Measurements from ENCODE around the gene COA8.

The COA8 gene

DNA sequence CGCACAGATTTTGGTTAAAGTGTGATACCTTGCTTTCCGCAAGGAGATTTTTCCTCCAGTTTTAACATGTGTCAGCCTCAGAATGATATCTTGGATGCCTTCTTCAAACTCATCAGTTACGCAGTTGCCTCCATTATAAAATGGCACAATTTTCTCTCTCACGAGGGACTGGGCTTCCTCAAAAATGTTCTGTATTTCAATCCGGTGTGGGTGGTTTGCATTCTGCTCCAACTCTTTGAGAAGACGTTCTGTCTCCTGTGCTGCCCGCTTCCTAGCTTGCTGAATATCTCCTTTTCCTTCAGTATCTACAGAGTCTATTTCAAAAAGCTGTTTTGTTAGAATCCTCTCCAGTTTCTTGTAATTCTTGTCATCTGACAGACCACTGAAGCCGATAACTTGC lies 2.1 kb upstream of the COA8 start:
- Histone ChIP-seq H3K4me3 (ENCODE audit: low read depth in 1 of 5, low read length in 5 of 5) (peak overlapping the region in 3 of 5 donors; percentile 7 to 91 (median 81)), H3K9ac (ENCODE audit: low read length in 5 of 5) (peak overlapping the region in 4 of 5 donors; percentile 87 to 96 (median 90)), H3K9me3 (ENCODE audit: control insufficient read depth in 5 of 5, low read length in 5 of 5) (no peaks in the 10 kb centered on the region), H3K4me1 (ENCODE audit: control insufficient read depth in 5 of 5, insufficient read depth in 5 of 5, low read length in 5 of 5) (peaks cover 23 to 71% (median 66%) of the 10 kb centered on the region in 5 donors), H3K27ac (ENCODE audit: low read depth, low read length) (peak overlapping the region; percentile 98), H3K36me3 (ENCODE audit: control insufficient read depth in 5 of 5, insufficient read depth in 5 of 5, low read length in 5 of 5) (peaks cover 0 to 22% (median 15%) of the 10 kb centered on the region in 5 donors), H3K27me3 (ENCODE audit: control insufficient read depth in 5 of 5, insufficient read depth in 4 of 5, low read length in 5 of 5) (no peaks in the 10 kb centered on the region)

DNA sequence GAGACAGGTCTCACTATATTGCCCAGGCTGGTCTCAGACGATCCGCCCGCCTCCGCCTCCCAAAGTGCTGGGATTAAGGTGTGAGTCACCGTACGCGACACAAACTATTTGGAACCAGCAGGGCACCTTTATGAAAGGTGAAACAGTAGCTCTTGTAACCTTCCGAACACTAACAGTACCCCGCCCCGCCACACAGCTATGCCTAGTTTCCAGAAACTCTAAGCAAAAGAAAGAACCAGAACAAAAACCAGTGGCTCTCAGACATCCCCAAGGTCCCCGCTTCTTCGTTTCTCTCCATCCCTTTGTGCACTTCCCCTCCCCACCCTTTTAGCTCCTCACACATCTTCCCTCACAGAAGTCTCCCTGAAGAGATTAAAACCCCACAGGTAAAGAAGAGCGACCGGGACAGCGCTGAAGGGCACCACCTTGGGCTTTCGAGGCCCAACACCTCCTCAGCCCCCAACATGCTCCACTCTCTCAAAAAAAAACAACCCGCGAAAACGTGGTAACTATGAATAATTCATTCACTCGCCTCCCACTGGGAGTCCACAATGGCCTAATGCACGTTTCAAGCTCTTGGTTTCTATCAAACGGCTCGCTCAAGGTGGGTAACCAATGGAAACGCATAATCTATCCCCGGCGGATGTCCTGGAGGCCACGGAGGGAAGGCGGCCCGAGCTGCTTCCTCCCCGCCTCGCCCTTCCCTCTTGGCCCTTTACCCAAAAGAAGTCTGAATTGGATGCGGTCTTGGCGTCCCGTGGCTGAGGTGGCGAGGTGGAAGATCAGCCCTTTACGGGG lies 1.2 kb upstream of the COA8 start:
- Histone ChIP-seq H3K27me3 (ENCODE audit: control insufficient read depth in 5 of 5, insufficient read depth in 4 of 5, low read length in 5 of 5) (no peaks in the 10 kb centered on the region), H3K27ac (ENCODE audit: low read depth, low read length) (peak overlapping the region; percentile 98), H3K4me1 (ENCODE audit: control insufficient read depth in 5 of 5, insufficient read depth in 5 of 5, low read length in 5 of 5) (peaks cover 23 to 71% (median 66%) of the 10 kb centered on the region in 5 donors), H3K9me3 (ENCODE audit: control insufficient read depth in 5 of 5, low read length in 5 of 5) (no peaks in the 10 kb centered on the region), H3K9ac (ENCODE audit: low read length in 5 of 5) (peak overlapping the region; percentile 87 to 96 (median 88)), H3K4me3 (ENCODE audit: low read depth in 1 of 5, low read length in 5 of 5) (peak overlapping the region; percentile 81 to 95 (median 91)), H3K36me3 (ENCODE audit: control insufficient read depth in 5 of 5, insufficient read depth in 5 of 5, low read length in 5 of 5) (peaks cover 0 to 25% (median 15%) of the 10 kb centered on the region in 5 donors)

DNA sequence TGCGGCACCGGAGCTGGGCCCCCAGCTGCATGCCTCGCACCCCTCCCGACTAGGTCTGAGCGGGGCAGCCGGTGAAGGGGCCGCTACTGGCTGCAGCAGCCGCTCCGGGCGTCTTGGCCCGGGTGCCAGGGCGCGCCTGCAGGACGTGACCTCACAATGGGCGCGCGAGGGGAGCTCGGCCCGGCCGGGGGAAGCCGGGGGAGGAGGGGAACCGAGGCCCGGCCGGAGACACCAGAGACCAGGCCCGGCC lies 656 bp upstream of the COA8 start:
- H3K9ac ChIP-seq (ENCODE audit: low read length in 5 of 5): peak overlapping the region; percentile 87 to 96 (median 88)
- peaks cover 0 to 26% (median 15%) of the 10 kb centered on the region in 5 donors for H3K36me3 ChIP-seq (ENCODE audit: control insufficient read depth in 5 of 5, insufficient read depth in 5 of 5, low read length in 5 of 5)
- peaks cover 23 to 66% (median 63%) of the 10 kb centered on the region in 5 donors for H3K4me1 ChIP-seq (ENCODE audit: control insufficient read depth in 5 of 5, insufficient read depth in 5 of 5, low read length in 5 of 5)
- no peaks in the 10 kb centered on the region for H3K27me3 ChIP-seq (ENCODE audit: control insufficient read depth in 5 of 5, insufficient read depth in 4 of 5, low read length in 5 of 5)
- H3K9me3 ChIP-seq (ENCODE audit: control insufficient read depth in 5 of 5, low read length in 5 of 5): no peaks in the 10 kb centered on the region
- H3K27ac ChIP-seq (ENCODE audit: low read depth, low read length): peak overlapping the region; percentile 98
- peak overlapping the region; percentile 81 to 95 (median 91) for H3K4me3 ChIP-seq (ENCODE audit: low read depth in 1 of 5, low read length in 5 of 5)

DNA sequence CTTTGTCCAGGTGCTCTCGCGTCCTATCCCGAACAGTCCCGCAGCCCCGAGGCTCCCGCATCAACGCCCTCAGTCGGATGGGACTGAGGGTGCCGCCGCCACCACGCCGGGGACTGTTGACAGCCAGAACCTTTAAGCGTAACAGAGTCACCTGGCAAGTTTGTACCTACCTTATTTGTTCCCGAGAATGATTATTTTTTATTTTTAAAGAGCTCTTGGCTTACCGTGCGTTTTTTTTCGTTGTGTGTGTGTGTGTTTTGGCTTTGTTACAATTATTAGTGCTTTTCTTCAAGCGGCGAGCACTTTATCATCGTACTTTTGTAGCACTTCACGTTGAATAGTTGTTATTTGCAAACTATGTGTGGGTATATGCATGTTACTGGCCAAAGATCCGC lies 463 bp downstream of the COA8 start:
- no peaks in the 10 kb centered on the region for H3K9me3 ChIP-seq (ENCODE audit: control insufficient read depth in 5 of 5, low read length in 5 of 5)

GRCh38 chr14:103563844-103564505 lies 1.2 kb downstream of the COA8 start:
- H3K9ac ChIP-seq (ENCODE audit: low read length in 5 of 5): peak overlapping the region in 4 of 5 donors; percentile 88 to 96 (median 92)
- peak overlapping the region; percentile 81 to 95 (median 91) for H3K4me3 ChIP-seq (ENCODE audit: low read depth in 1 of 5, low read length in 5 of 5)
- H3K4me1 ChIP-seq (ENCODE audit: control insufficient read depth in 5 of 5, insufficient read depth in 5 of 5, low read length in 5 of 5): peaks cover 18 to 55% (median 51%) of the 10 kb centered on the region in 5 donors
- peak overlapping the region; percentile 98 for H3K27ac ChIP-seq (ENCODE audit: low read depth, low read length)
- H3K36me3 ChIP-seq (ENCODE audit: control insufficient read depth in 5 of 5, insufficient read depth in 5 of 5, low read length in 5 of 5): peaks cover 0 to 18% (median 10%) of the 10 kb centered on the region in 5 donors
- H3K27me3 ChIP-seq (ENCODE audit: control insufficient read depth in 5 of 5, insufficient read depth in 4 of 5, low read length in 5 of 5): no peaks in the 10 kb centered on the region
- H3K9me3 ChIP-seq (ENCODE audit: control insufficient read depth in 5 of 5, low read length in 5 of 5): no peaks in the 10 kb centered on the region

More for the DNA sequence above, 463 bp downstream of the COA8 start:
- Histone ChIP-seq H3K36me3 (ENCODE audit: control insufficient read depth in 5 of 5, insufficient read depth in 5 of 5, low read length in 5 of 5) (peaks cover 0 to 23% (median 15%) of the 10 kb centered on the region in 5 donors), H3K9ac (ENCODE audit: low read length in 5 of 5) (peak overlapping the region; percentile 52 to 96 (median 92)), H3K4me3 (ENCODE audit: low read depth in 1 of 5, low read length in 5 of 5) (peak overlapping the region; percentile 81 to 95 (median 91)), H3K4me1 (ENCODE audit: control insufficient read depth in 5 of 5, insufficient read depth in 5 of 5, low read length in 5 of 5) (peaks cover 22 to 62% (median 57%) of the 10 kb centered on the region in 5 donors), H3K27me3 (ENCODE audit: control insufficient read depth in 5 of 5, insufficient read depth in 4 of 5, low read length in 5 of 5) (no peaks in the 10 kb centered on the region), H3K27ac (ENCODE audit: low read depth, low read length) (peak overlapping the region; percentile 98)

DNA sequence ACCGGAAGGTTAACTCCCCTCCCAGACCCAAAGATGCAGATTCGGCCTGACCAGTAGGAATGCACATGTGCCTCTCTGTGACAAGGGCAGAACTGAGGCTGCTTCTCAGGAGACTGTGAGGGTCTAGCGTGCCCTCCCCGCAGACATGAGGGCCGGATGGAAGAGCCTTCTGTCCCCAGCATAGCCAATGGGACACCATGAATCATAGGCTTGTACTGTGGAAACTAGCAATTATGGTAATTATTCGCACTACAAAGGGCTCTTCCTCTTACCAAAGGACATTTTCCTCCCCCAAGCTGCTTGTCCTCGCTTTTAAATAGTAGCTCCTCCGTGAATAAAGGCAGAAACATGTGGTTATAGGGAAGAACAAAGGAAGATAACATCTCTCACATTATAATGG lies 6.2 kb downstream of the COA8 start:
- peaks cover 0 to 20% (median 10%) of the 10 kb centered on the region in 5 donors for H3K4me1 ChIP-seq (ENCODE audit: control insufficient read depth in 5 of 5, insufficient read depth in 5 of 5, low read length in 5 of 5)
- no peak overlapping the region for H3K27ac ChIP-seq (ENCODE audit: low read depth, low read length)

DNA sequence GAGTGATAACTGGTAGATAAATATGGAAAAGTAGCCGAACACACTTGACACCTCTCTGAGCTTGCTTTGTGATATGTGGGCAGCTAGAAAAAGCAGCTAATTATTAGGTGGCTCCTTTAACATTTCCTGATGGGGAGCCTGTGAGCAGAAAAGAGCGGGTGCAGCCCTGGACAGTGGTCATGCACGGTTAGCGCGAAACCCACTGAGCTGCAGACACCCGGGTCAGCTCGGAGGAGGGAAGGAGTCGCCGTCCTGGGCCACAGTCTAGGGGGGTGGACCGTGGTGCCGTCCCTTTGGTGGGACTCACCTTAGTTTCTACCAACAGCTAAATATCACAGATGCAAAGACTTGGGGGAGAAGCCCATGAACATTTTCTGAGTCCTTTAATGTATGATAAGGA lies 6.6 kb downstream of the COA8 start:
- no peak overlapping the region for H3K4me3 ChIP-seq (ENCODE audit: low read depth in 1 of 5, low read length in 5 of 5)
- H3K9ac ChIP-seq (ENCODE audit: low read length in 5 of 5): peak overlapping the region in 1 of 5 donors; percentile 16
- H3K9me3 ChIP-seq (ENCODE audit: control insufficient read depth in 5 of 5, low read length in 5 of 5): no peaks in the 10 kb centered on the region
- peaks cover 0 to 15% (median 11%) of the 10 kb centered on the region in 5 donors for H3K36me3 ChIP-seq (ENCODE audit: control insufficient read depth in 5 of 5, insufficient read depth in 5 of 5, low read length in 5 of 5)
- peaks cover 0 to 21% (median 6%) of the 10 kb centered on the region in 5 donors for H3K4me1 ChIP-seq (ENCODE audit: control insufficient read depth in 5 of 5, insufficient read depth in 5 of 5, low read length in 5 of 5)
- H3K27ac ChIP-seq (ENCODE audit: low read depth, low read length): no peak overlapping the region
- H3K27me3 ChIP-seq (ENCODE audit: control insufficient read depth in 5 of 5, insufficient read depth in 4 of 5, low read length in 5 of 5): no peaks in the 10 kb centered on the region

More for the DNA sequence above, 6.2 kb downstream of the COA8 start:
- Histone ChIP-seq H3K27me3 (ENCODE audit: control insufficient read depth in 5 of 5, insufficient read depth in 4 of 5, low read length in 5 of 5) (no peaks in the 10 kb centered on the region), H3K9me3 (ENCODE audit: control insufficient read depth in 5 of 5, low read length in 5 of 5) (no peaks in the 10 kb centered on the region), H3K36me3 (ENCODE audit: control insufficient read depth in 5 of 5, insufficient read depth in 5 of 5, low read length in 5 of 5) (peaks cover 0 to 11% (median 6%) of the 10 kb centered on the region in 5 donors), H3K4me3 (ENCODE audit: low read depth in 1 of 5, low read length in 5 of 5) (no peak overlapping the region), H3K9ac (ENCODE audit: low read length in 5 of 5) (peak overlapping the region in 1 of 5 donors; percentile 16)

- no peak overlapping the region for H3K9ac ChIP-seq (ENCODE audit: low read length in 5 of 5)
- peaks cover 4 to 37% (median 15%) of the 10 kb centered on the region in 5 donors for H3K4me1 ChIP-seq (ENCODE audit: control insufficient read depth in 5 of 5, insufficient read depth in 5 of 5, low read length in 5 of 5)
These were observed 11.3 kb downstream of the COA8 start for GRCh38 chr14:103574104-103574503.

DNA sequence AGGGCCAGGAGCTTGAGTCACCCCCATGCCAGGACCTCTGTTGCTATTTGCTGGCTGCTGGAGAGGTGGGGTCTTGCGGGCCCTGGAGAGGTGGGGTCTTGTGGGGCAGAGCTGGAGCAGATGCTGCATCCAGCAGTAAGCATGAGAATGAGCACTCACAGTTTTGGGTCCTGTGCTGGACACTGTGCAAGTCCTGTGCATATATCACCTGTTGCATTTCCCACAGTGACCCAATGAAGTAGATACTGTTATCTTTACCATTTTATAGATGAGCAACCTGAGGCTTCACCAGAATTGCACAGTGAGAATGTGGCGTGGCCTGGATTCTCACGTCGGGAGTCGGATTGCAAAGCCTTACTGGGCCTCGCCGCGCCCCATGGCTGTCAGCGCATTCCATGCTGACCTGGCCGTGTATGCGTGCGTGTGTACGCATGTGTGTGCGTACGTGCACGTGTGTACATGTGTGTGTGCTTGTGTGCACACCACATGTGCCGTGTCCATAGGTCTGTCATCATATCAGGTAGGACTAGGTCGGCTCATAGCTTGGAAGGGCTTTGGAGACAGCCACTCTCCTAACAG lies 12.0 kb downstream of the COA8 start:
- peaks cover 4 to 33% (median 13%) of the 10 kb centered on the region in 5 donors for H3K4me1 ChIP-seq (ENCODE audit: control insufficient read depth in 5 of 5, insufficient read depth in 5 of 5, low read length in 5 of 5)
- H3K9ac ChIP-seq (ENCODE audit: low read length in 5 of 5): no peak overlapping the region
- H3K4me3 ChIP-seq (ENCODE audit: low read depth in 1 of 5, low read length in 5 of 5): no peak overlapping the region
- peaks cover 0 to 42% (median 26%) of the 10 kb centered on the region in 5 donors for H3K36me3 ChIP-seq (ENCODE audit: control insufficient read depth in 5 of 5, insufficient read depth in 5 of 5, low read length in 5 of 5)
- no peak overlapping the region for H3K27ac ChIP-seq (ENCODE audit: low read depth, low read length)
- no peaks in the 10 kb centered on the region for H3K27me3 ChIP-seq (ENCODE audit: control insufficient read depth in 5 of 5, insufficient read depth in 4 of 5, low read length in 5 of 5)
- H3K9me3 ChIP-seq (ENCODE audit: control insufficient read depth in 5 of 5, low read length in 5 of 5): no peaks in the 10 kb centered on the region

More at GRCh38 chr14:103574104-103574503, 11.3 kb downstream of the COA8 start:
- Histone ChIP-seq H3K4me3 (ENCODE audit: low read depth in 1 of 5, low read length in 5 of 5) (no peak overlapping the region), H3K27me3 (ENCODE audit: control insufficient read depth in 5 of 5, insufficient read depth in 4 of 5, low read length in 5 of 5) (no peaks in the 10 kb centered on the region), H3K9me3 (ENCODE audit: control insufficient read depth in 5 of 5, low read length in 5 of 5) (no peaks in the 10 kb centered on the region), H3K27ac (ENCODE audit: low read depth, low read length) (no peak overlapping the region), H3K36me3 (ENCODE audit: control insufficient read depth in 5 of 5, insufficient read depth in 5 of 5, low read length in 5 of 5) (peaks cover 0 to 39% (median 26%) of the 10 kb centered on the region in 5 donors)

Measured in subcutaneous abdominal adipose tissue (tissue), 5 donors.